K562 (cell line): ENCODE data around the gene GLB1L2. TPM values are rescaled to one million over a fixed set of nuclear protein-coding genes. Genes with fewer than 3 reads are reported as not detected.

Experiments used
- ATAC-seq: fragments of 200-7000 bp; cut with Tn5 transposase; 3 replicates; pipeline ENCODE4 v1.9.1; 2020; ENCODE audit warnings: moderate library complexity
- BruUV-seq: library from RNA; stranded (reverse); fragments of 400-500 nt; replicated peaks from 2 replicates; lab custom pipeline; 2021; lab: Mats Ljungman, UMichigan
- CTCF ChIA-PET: fragments of 300-600 bp; formaldehyde crosslinking; extraction: SDS; loops from one replicate; lab custom pipeline; 2021; ENCODE audit warnings: low intra/inter-chr PET ratio; lab: Yijun Ruan, JAX
- POLR2A ChIA-PET: fragments of 300-600, 350-650 bp; sonication (Branson Sonifier 250); formaldehyde crosslinking; extraction: SDS; loops from one replicate; lab custom pipeline; 2021; ENCODE audit warnings: antibody characterized with exemption, inconsistent platforms; lab: Yijun Ruan, JAX
- DNase-seq, 4 experiments: peaks; one replicate each; pipeline versions ENCODE4 v3.0.0 to v3.0.0-alpha.2; 2011 to 2018; ENCODE audit warnings: low spot score in 3 of 4, mixed read lengths in 3 of 4; ENCODE audit errors: extremely low read depth in 1 of 4
- FAIRE-seq: peaks from 2 replicates; lab custom pipeline; 2011; peaks lifted over from hg19 to GRCh38; lab: Jason Lieb, UNC
- H2AFZ ChIP-seq: 2 replicates; pipeline ENCODE4 v1.6.0; 2011; ENCODE audit warnings: low read depth, low read length, control low read depth, inconsistent platforms
- H3K27ac ChIP-seq: fragments of 200-600 bp; 3 replicates; pipeline ENCODE4 v1.8.0; 2011; ENCODE audit warnings: low read depth, mild to moderate bottlenecking, control low read depth, inconsistent platforms, low read length, moderate library complexity, mixed read lengths; ENCODE audit errors: extremely low read depth
- H3K27me3 ChIP-seq, 2 experiments: fragments of 300-600 bp in 1 of 2; 2 replicates in 1 of 2; 3 replicates in 1 of 2; pipeline versions ENCODE4 v1.6.0 to v1.8.0; 2011; ENCODE audit warnings: inconsistent platforms in 2 of 2, low read length in 2 of 2, mild to moderate bottlenecking in 1 of 2, mixed read lengths in 1 of 2, moderate library complexity in 1 of 2; ENCODE audit not compliant: control insufficient read depth in 2 of 2, insufficient read depth in 2 of 2
- H3K36me3 ChIP-seq: fragments of 300-600 bp; 3 replicates; pipeline ENCODE4 v1.8.0; 2011; ENCODE audit warnings: mild to moderate bottlenecking, low read length, inconsistent platforms; ENCODE audit not compliant: control insufficient read depth, insufficient read depth
- H3K4me1 ChIP-seq, 2 experiments: fragments of 200-600 bp in 1 of 2; replicated peaks in 1 of 2; 2 replicates in 1 of 2; 3 replicates in 1 of 2; pipeline versions ENCODE4 v1.5.1 to v1.8.0; 2011; ENCODE audit warnings: inconsistent platforms in 2 of 2, low read length in 2 of 2, mild to moderate bottlenecking in 1 of 2, mixed read lengths in 1 of 2, moderate library complexity in 1 of 2; ENCODE audit not compliant: control insufficient read depth in 2 of 2, insufficient read depth in 2 of 2
- H3K4me2 ChIP-seq: 2 replicates; pipeline ENCODE4 v1.6.1; 2011; ENCODE audit warnings: low read length, control low read depth, inconsistent platforms, mixed read lengths; ENCODE audit not compliant: insufficient read depth
- H3K4me3 ChIP-seq: fragments of 200-600 bp; sonication (generic), shearing (Covaris generic); 2 replicates; pipeline ENCODE4 v1.5.1; 2016; ENCODE audit warnings: control low read depth, inconsistent platforms
- H3K79me2 ChIP-seq: fragments of 200-600 bp; 3 replicates; pipeline ENCODE4 v1.8.0; 2011; ENCODE audit warnings: low read length, inconsistent platforms; ENCODE audit not compliant: control insufficient read depth, insufficient read depth
- H3K9ac ChIP-seq, 2 experiments: 2 replicates each; pipeline versions ENCODE4 v1.6.0 to v1.6.1; 2011; ENCODE audit warnings: low read depth in 2 of 2, low read length in 2 of 2, control low read depth in 1 of 2, inconsistent platforms in 1 of 2, mild to moderate bottlenecking in 1 of 2, mixed read lengths in 1 of 2; ENCODE audit not compliant: insufficient read depth in 1 of 2
- H3K9me1 ChIP-seq: one replicate; pipeline ENCODE4 v1.6.0; 2011; ENCODE audit warnings: inconsistent platforms, mild to moderate bottlenecking, low read length, moderate library complexity; ENCODE audit not compliant: control insufficient read depth, insufficient read depth
- H3K9me3 ChIP-seq: replicated peaks from 2 replicates; pipeline ENCODE4 v1.5.1; 2011; ENCODE audit warnings: low read depth, low read length, inconsistent platforms; ENCODE audit not compliant: control insufficient read depth, insufficient read depth
- H4K20me1 ChIP-seq: replicated peaks from 2 replicates; pipeline ENCODE4 v1.6.1; 2011; ENCODE audit warnings: low read length, inconsistent platforms, mixed read lengths; ENCODE audit not compliant: control insufficient read depth, insufficient read depth
- ARNT ChIP-seq, 2 experiments: fragments of 450-650 bp; IDR thresholded peaks; 2 replicates each; pipeline ENCODE4 v1.6.1; 2016; ENCODE audit warnings: mild to moderate bottlenecking in 1 of 2
- CHD4 ChIP-seq: fragments of 200-600 bp; sonication (generic); IDR thresholded peaks from 3 replicates; pipeline ENCODE4 v1.6.1; 2012; ENCODE audit warnings: low read depth, mild to moderate bottlenecking, mixed read lengths, low read length, inconsistent platforms; ENCODE audit not compliant: insufficient read depth, insufficient replicate concordance, poor library complexity, severe bottlenecking
- CXXC5 ChIP-seq: fragments of 250-450 bp; sonication (Bioruptor Pico); IDR thresholded peaks from 2 replicates; pipeline ENCODE4 v1.8.0; 2022; ENCODE audit warnings: inconsistent platforms, mild to moderate bottlenecking, moderate library complexity
- ETS1 ChIP-seq: conservative IDR thresholded peaks from 2 replicates; pipeline ENCODE4 v1.6.1; 2011; ENCODE audit warnings: low read depth, mild to moderate bottlenecking, low read length; ENCODE audit not compliant: control insufficient read depth
- FOXA1 ChIP-seq: fragments of 450-650 bp; IDR thresholded peaks from 2 replicates; pipeline ENCODE4 v1.6.1; 2016; ENCODE audit warnings: mild to moderate bottlenecking, borderline replicate concordance
- FUS ChIP-seq: fragments of 200-400 bp; formaldehyde crosslinking; optimal IDR thresholded peaks from 2 replicates; pipeline ENCODE3; 2017; ENCODE audit warnings: low read depth, low read length
- GTF2A2 ChIP-seq: IDR thresholded peaks from 2 replicates; pipeline ENCODE4 v1.6.1; 2016; ENCODE audit warnings: mild to moderate bottlenecking, missing genetic modification characterization, missing compliant biosample characterization
- KAT7 ChIP-seq: sonication (generic); formaldehyde crosslinking; IDR thresholded peaks from 2 replicates; pipeline ENCODE4 v1.8.0; 2022; ENCODE audit warnings: missing genetic modification reagents, mild to moderate bottlenecking, borderline replicate concordance
- KLF6 ChIP-seq: fragments of 250-450 bp; sonication (Bioruptor Pico); IDR thresholded peaks from 2 replicates; pipeline ENCODE4 v1.4.0; 2020; ENCODE audit warnings: mild to moderate bottlenecking, moderate library complexity, borderline replicate concordance
- NEUROD1 ChIP-seq: fragments of 150-350 bp; IDR thresholded peaks from 2 replicates; pipeline ENCODE4 v1.6.1; 2014; ENCODE audit warnings: borderline replicate concordance, low read length, low read depth; ENCODE audit not compliant: partially characterized antibody
- RBM22 ChIP-seq: fragments of 200-400 bp; formaldehyde crosslinking; IDR thresholded peaks from 2 replicates; pipeline ENCODE4 v1.6.1; 2018; ENCODE audit warnings: low read length, low read depth; ENCODE audit not compliant: poor library complexity, severe bottlenecking
- SMARCB1 ChIP-seq: IDR thresholded peaks from 2 replicates; pipeline ENCODE4 v1.6.1; 2011; ENCODE audit warnings: improper control_type of control experiment, low read depth; ENCODE audit not compliant: insufficient read length
- SPI1 ChIP-seq: IDR thresholded peaks from 2 replicates; pipeline ENCODE4 v1.6.1; 2011; ENCODE audit warnings: low read depth, low read length, control low read depth, borderline replicate concordance
- SRSF7 ChIP-seq: fragments of 200-400 bp; formaldehyde crosslinking; optimal IDR thresholded peaks from 2 replicates; pipeline ENCODE3; 2017; ENCODE audit warnings: mild to moderate bottlenecking, low read depth, low read length
- TARDBP ChIP-seq: fragments of 450-650 bp; IDR thresholded peaks from 2 replicates; pipeline ENCODE4 v1.6.1; 2016
- THAP7 ChIP-seq: fragments of 250-450 bp; sonication (Bioruptor Pico); IDR thresholded peaks from 2 replicates; pipeline ENCODE4 v1.5.0; 2021
- WGBS: fragments of 100-300 bp; shearing (Covaris generic); methylation state at CpG from one replicate; pipeline ENCODE4 v1.1.6; 2016; ENCODE audit warnings: low coverage, mixed read lengths; ENCODE audit not compliant: insufficient coverage; ENCODE audit errors: missing lambda C conversion rate; 5-methylcytosine and 5-hydroxymethylcytosine counted together
- in situ Hi-C: fragments of 300-500 bp; cut with MboI; formaldehyde crosslinking; loops from 4 replicates; pipeline ENCODE4 v1.15.0; 2018; ENCODE audit warnings: inconsistent platforms, mixed read lengths
- intact Hi-C: fragments of 100-400 bp; cut with micrococcal nuclease; formaldehyde crosslinking; loops from 2 replicates; pipeline ENCODE4 v1.14.2; 2022
- polyA plus RNA-seq, 8 experiments: library from polyadenylated mRNA; depleted of rRNA in 4 of 8; stranded (reverse) in 5 of 8; unstranded in 3 of 8; fragments of >200 nt; fragmentation: Nextera tagmentation in 2 of 8; fragmentation: Illumina TruSeq in 1 of 8; extraction: Ambion mirVana in 2 of 8; extraction: Trizol in 1 of 8; gene quantifications; 2 replicates each; pipeline versions ENCODE4 v1.2.1 to v1.2.3, GENCODE V29; 2011 to 2014; ENCODE audit warnings: inconsistent platforms in 1 of 8, missing spikeins in 1 of 8
- total RNA-seq, 7 experiments: library from RNA; depleted of rRNA in 6 of 7; stranded (reverse); fragments of >200 nt in 6 of 7; fragmentation: Illumina TruSeq in 2 of 7; extraction: Trizol in 2 of 7; gene quantifications; 2 replicates each; pipeline versions ENCODE4 v1.2.1 to v1.2.3, GENCODE V29; 2011 to 2021; ENCODE audit warnings: low replicate concordance in 1 of 7
- TF ChIP-seq, protein P1 (sequence below): fragments of 450-650 bp; formaldehyde crosslinking; conservative IDR thresholded peaks from 2 replicates; pipeline ENCODE4 v1.4.0; 2022; ENCODE audit warnings: mild to moderate bottlenecking, missing genetic modification characterization

Gene GLB1L2
- total and polyA plus RNA-seq, 9 of the 15 experiments (the other 6 are each of a cell fraction or from before 2014, with no cell fraction given), result 0.84 to 21.4 (median 13.8) TPM

- Histone ChIP-seq H3K4me3 (no peak overlapping the region), H3K9me1 (peaks cover 4% of the 10 kb centered on the region), H3K9ac (no peak overlapping the region), H3K9me3 (no peaks in the 10 kb centered on the region), H3K4me1 (peaks cover 0 to 21% of the 10 kb centered on the region in 2 experiments; a peak in 3 of 5 replicates), H3K4me2 (no peak overlapping the region), H3K27ac (no peak overlapping the region), H3K79me2 (no peaks in the 10 kb centered on the region), H3K27me3 (no peaks in the 10 kb centered on the region), H4K20me1 (no peaks in the 10 kb centered on the region), H2AFZ (no peak overlapping the region), H3K36me3 (no peaks in the 10 kb centered on the region; the same call in 2 of the 3 replicates)
- DNase-seq (no peak), ATAC-seq (no peak), FAIRE-seq (no peak)
- in situ Hi-C loops, result no loop called here
- ChIA-PET POLR2A (interaction anchor here (0.9 kb wide), 1 partner anchor 9 kb away, joined by 3 read pairs; no protein-coding TSS in a partner anchor), CTCF (no interaction called here)
- 64% methylated on average over 19 of the region's 32 CpGs for WGBS
- no TSS peak for BruUV-seq
- intact Hi-C loops, result no loop called here
- TF ChIP-seq, protein P1, sequence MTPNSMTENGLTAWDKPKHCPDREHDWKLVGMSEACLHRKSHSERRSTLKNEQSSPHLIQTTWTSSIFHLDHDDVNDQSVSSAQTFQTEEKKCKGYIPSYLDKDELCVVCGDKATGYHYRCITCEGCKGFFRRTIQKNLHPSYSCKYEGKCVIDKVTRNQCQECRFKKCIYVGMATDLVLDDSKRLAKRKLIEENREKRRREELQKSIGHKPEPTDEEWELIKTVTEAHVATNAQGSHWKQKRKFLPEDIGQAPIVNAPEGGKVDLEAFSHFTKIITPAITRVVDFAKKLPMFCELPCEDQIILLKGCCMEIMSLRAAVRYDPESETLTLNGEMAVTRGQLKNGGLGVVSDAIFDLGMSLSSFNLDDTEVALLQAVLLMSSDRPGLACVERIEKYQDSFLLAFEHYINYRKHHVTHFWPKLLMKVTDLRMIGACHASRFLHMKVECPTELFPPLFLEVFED, result no peak
- no peak for TF ChIP-seq THAP7 (CRISPR knock-in tag)
- TF ChIP-seq NEUROD1, result no peak
- no peak for TF ChIP-seq TARDBP
- no peak for TF ChIP-seq ETS1
- no peak for TF ChIP-seq CXXC5 (CRISPR knock-in tag)
- TF ChIP-seq KLF6 (CRISPR knock-in tag), result no peak
- no peak for TF ChIP-seq SRSF7
- TF ChIP-seq SPI1, result no peak
- TF ChIP-seq GTF2A2, result no peak
- TF ChIP-seq KAT7 (CRISPR knock-in tag), result no peak
- no peak for TF ChIP-seq FUS
- TF ChIP-seq CHD4, result no peak
- no peak for TF ChIP-seq RBM22
- no peak for TF ChIP-seq SMARCB1
- no peak for TF ChIP-seq ARNT (IDR thresholded peaks at IDR 0.05)
- no peak for TF ChIP-seq FOXA1
These were observed 30.6 kb downstream of the GLB1L2 start for GRCh38 chr11:134362192-134362901.
